HAP-1 (cell line): ENCODE results near the gene HERC3.

Experiments
- DNase-seq, 2 experiments: peaks; one replicate each; pipeline ENCODE4 v3.0.0-alpha.2; 2016 to 2020; ENCODE audit warnings: low spot score in 2 of 2
- H3K27me3 ChIP-seq: fragments of 250-450 bp; sonication (Bioruptor Pico); 2 replicates; pipeline ENCODE4 v1.5.1; 2020; ENCODE audit warnings: low read depth, mild to moderate bottlenecking, moderate library complexity
- H3K36me3 ChIP-seq: fragments of 250-450 bp; sonication (Bioruptor Pico); replicated peaks from 2 replicates; pipeline ENCODE4 v1.5.1; 2020; ENCODE audit warnings: mild to moderate bottlenecking
- H3K4me1 ChIP-seq: fragments of 250-450 bp; sonication (Bioruptor Pico); 2 replicates; pipeline ENCODE4 v1.5.1; 2020; ENCODE audit warnings: mild to moderate bottlenecking
- H3K4me3 ChIP-seq: fragments of 250-450 bp; sonication (Bioruptor Pico); 2 replicates; pipeline ENCODE4 v1.5.1; 2020; ENCODE audit warnings: mild to moderate bottlenecking, moderate library complexity
- H3K9me3 ChIP-seq: fragments of 250-450 bp; sonication (Bioruptor Pico); 2 replicates; pipeline ENCODE4 v1.5.1; 2020; ENCODE audit warnings: mild to moderate bottlenecking, moderate library complexity
- in situ Hi-C: fragments of 300-500 bp; cut with MboI; formaldehyde crosslinking; loops from 3 replicates; pipeline ENCODE4 v1.14.3; 2020; ENCODE audit warnings: low sequenced_read_pairs, inconsistent platforms, mixed read lengths

HERC3 gene

GRCh38 chr4:88755454-88755853, 163.2 kb downstream of the HERC3 start:
- no peak for DNase-seq
- Histone ChIP-seq H3K36me3 (no peaks in the 10 kb centered on the region), H3K27me3 (no peaks in the 10 kb centered on the region), H3K4me1 (peaks cover 14% of the 10 kb centered on the region), H3K4me3 (no peak overlapping the region), H3K9me3 (no peaks in the 10 kb centered on the region)
- in situ Hi-C loops: no loop called here

- in situ Hi-C loops: no loop called here
- no peaks in the 10 kb centered on the region for H3K36me3 ChIP-seq
Measured at GRCh38 chr4:88756149-88756548, 163.9 kb downstream of the HERC3 start.

GRCh38 chr4:88757067-88757466, 164.8 kb downstream of the HERC3 start:
- no peak for DNase-seq
- Histone ChIP-seq H3K27me3 (no peaks in the 10 kb centered on the region), H3K36me3 (no peaks in the 10 kb centered on the region), H3K4me3 (no peak overlapping the region), H3K4me1 (peaks cover 11% of the 10 kb centered on the region), H3K9me3 (no peaks in the 10 kb centered on the region)
- in situ Hi-C loops: no loop called here

More at GRCh38 chr4:88756149-88756548, 163.9 kb downstream of the HERC3 start:
- no peaks in the 10 kb centered on the region for H3K9me3 ChIP-seq
- no peak for DNase-seq
- H3K27me3 ChIP-seq: no peaks in the 10 kb centered on the region
- H3K4me1 ChIP-seq: peaks cover 14% of the 10 kb centered on the region
- H3K4me3 ChIP-seq: no peak overlapping the region

- DNase-seq: no peak
- no peak overlapping the region for H3K4me3 ChIP-seq
- in situ Hi-C loops: no loop called here
- no peaks in the 10 kb centered on the region for H3K27me3 ChIP-seq
- no peaks in the 10 kb centered on the region for H3K9me3 ChIP-seq
- H3K4me1 ChIP-seq: peaks cover 11% of the 10 kb centered on the region
- no peaks in the 10 kb centered on the region for H3K36me3 ChIP-seq
Measured at GRCh38 chr4:88757776-88758175, 165.5 kb downstream of the HERC3 start.
